T follicular helper cell (primary cell): Measurements from ENCODE around the gene KDELR3.
A peak's percentile ranks its signal among the peaks of the same experiment; 100 is the strongest.

Experiments used
- DNase-seq: peaks from one replicate; pipeline ENCODE4 v3.0.0-alpha.2; 2020; ENCODE audit warnings: low read depth

Gene KDELR3

GRCh38 chr22:38484244-38484643 is 16.3 kb downstream of the KDELR3 start:
- DNase-seq, result no peak

- DNase-seq, result no peak
Measured at GRCh38 chr22:38485783-38486182, 17.9 kb downstream of the KDELR3 start.

GRCh38 chr22:38487946-38488345 is 20.1 kb downstream of the KDELR3 start:
- no peak for DNase-seq

- DNase-seq, result no peak
Measured at GRCh38 chr22:38489142-38489541, 21.2 kb downstream of the KDELR3 start.

- no peak for DNase-seq
Measured at GRCh38 chr22:38489561-38490145, 21.8 kb downstream of the KDELR3 start.

- DNase-seq, result no peak
Measured at GRCh38 chr22:38490475-38490874, 22.6 kb downstream of the KDELR3 start.

GRCh38 chr22:38490915-38491314 is 23.0 kb downstream of the KDELR3 start:
- no peak for DNase-seq

GRCh38 chr22:38491707-38492348 is 23.9 kb downstream of the KDELR3 start:
- DNase-seq, result no peak

- no peak for DNase-seq
Measured at GRCh38 chr22:38494498-38494897, 26.6 kb downstream of the KDELR3 start.

- DNase-seq, result no peak
Measured at GRCh38 chr22:38494939-38495338, 27.0 kb downstream of the KDELR3 start.

- no peak for DNase-seq
Measured at GRCh38 chr22:38497869-38498268, 30.0 kb downstream of the KDELR3 start.

GRCh38 chr22:38501797-38502672 is 34.1 kb downstream of the KDELR3 start:
- no peak for DNase-seq

GRCh38 chr22:38503021-38503420 is 35.1 kb downstream of the KDELR3 start:
- no peak for DNase-seq

GRCh38 chr22:38504731-38505540 is 37.0 kb downstream of the KDELR3 start:
- DNase-seq, result peak; percentile 41

- DNase-seq, result peak; percentile 42
Measured at GRCh38 chr22:38505541-38506117, 37.7 kb downstream of the KDELR3 start.

GRCh38 chr22:38506118-38506962 is 38.4 kb downstream of the KDELR3 start, which contains the start of gene DDX17:
Gene DDX17 (minus strand): TSS chr22:38506311.
- peak; percentile 89 for DNase-seq

- no peak for DNase-seq
Measured at GRCh38 chr22:38510416-38510970, 42.6 kb downstream of the KDELR3 start.

GRCh38 chr22:38513063-38513462 is 45.2 kb downstream of the KDELR3 start:
- no peak for DNase-seq

GRCh38 chr22:38518620-38519019 is 50.7 kb downstream of the KDELR3 start:
- no peak for DNase-seq
